Activated CD8-positive, alpha-beta memory T cell treated with anti-CD3 and anti-CD28 coated beads for 48 hours (primary cell): ENCODE measurements around the gene GBF1.

Source experiments
- DNase-seq, 3 experiments: peaks; one replicate each; pipeline ENCODE4 v3.0.0-alpha.2; 2020; ENCODE audit warnings: low read depth in 2 of 3, low spot score in 2 of 3

Gene GBF1

DNA sequence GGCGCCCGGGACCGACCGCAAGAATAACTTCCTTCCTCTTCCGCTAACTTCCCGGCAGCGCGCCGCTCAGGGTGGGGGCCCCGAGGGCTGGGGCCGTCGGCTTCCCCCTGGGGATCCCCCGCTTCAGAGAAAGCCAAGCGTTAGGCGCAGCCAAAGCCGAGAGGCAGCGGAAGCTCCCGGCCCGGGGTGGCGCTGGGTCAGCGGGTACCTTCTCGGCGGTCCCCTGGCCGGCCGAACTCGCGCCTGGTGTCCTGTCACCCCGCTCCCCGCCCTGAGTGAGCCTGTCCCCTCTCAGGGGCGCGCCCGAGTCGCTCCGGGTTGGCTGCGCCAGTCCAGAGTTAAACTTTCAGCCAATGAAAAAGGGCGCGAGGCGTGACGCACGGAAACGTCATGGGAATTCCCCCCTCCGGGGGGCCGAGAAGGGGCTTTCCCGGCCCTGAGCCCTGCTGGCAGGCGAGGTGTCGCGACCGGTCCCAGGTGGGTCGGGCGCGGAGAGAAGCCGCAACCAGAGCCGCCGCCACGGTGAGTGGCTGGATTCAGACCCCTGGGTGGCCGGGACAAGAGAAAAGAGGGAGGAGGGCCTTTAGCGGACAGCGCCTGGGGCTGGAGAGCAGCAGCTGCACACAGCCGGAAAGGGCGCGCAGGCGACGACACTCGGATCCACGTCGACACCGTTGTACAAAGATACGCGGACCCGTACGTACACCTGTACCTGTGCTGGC lies 148.9 kb downstream of the GBF1 start:
- peak; percentile 99 for DNase-seq

DNA sequence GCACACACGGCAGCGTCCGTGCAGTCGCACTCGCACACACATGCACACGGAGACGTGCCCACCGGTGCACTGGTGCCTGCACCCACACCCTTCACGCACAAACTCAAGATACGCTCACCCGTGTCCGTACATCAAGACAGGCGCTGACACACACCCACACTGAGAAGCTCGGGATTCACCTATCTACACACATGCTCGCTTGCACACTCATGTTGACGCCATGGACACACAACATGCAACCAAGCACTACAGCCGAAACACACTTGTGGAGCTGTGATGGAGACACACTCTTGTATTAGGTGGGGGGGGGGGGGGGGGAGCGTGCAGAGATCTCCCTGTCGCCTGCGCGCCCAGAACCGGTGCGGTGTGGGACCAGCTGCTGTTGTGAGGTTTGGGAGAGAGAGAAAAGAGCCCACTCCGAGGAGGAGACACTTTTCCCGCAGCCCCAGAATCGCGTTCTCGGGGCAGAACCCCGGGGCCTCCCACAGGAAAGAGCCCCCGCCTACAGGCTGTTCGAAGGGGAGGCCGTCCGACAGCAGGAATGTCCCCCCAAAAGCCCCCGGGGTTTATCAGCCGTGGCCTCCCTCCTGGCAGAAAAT lies 149.6 kb downstream of the GBF1 start:
- no peak for DNase-seq

DNA sequence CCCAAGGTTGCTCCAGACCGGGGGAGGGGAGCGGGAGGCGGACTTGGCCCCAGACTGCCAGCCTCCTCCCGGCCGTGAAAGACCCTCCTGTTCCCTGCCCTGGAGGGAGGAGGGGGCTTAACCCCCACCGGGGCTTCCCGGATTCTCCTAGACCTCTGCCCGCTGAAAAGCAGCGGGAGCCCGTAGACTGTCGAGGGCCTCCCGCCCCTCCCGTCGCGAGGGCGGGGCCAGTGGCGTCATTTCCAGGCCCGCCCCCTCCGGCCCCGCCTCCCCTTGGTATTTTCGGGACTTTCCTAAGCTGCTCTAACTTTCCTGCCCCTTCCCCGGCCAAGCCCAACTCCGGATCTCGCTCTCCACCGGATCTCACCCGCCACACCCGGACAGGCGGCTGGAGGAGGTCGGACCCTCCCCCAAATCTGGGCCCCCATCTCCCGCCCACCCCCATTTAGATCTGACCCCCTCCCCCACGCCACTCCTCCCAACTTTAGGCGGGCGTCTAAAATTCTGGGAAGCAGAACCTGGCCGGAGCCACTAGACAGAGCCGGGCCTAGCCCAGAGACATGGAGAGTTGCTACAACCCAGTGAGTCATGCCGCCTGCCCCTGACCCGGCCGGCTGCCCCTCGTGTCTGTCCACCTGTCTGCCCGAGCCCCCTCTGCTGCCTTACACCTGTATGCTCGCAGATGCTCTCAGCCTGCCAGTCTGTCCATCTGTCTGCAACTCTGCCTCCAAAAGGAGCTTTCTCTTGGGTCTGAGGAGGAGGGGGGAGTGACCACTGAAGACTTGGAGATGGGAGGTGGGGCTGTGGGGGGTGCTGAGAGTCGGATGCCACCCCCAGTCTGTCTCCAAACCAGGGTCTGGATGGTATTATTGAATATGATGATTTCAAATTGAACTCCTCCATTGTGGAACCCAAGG lies 150.3 kb downstream of the GBF1 start, which contains the start of gene NFKB2:
TSS of gene NFKB2 (plus strand) at position 306 of the 917 bp plus-strand sequence. CDS start at position 561, 255 bp downstream.
- peak; percentile 68 to 91 (median 73) for DNase-seq

DNA sequence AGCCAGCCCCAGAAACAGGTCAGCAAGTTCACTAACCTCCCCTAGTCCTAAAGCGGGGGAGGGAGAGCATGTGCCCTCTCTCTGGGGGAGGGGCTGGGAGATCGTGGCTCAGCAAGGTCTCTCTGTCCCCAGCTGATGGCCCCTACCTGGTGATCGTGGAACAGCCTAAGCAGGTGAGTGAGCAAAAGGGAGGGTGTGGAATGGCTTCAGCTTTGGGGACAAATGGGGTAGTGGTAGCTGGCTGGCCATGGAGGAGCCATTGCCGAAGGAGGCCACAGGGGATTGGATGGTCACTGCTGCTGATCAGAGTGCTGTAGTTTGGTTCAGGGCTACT lies 151.0 kb downstream of the GBF1 start:
- no peak for DNase-seq

DNA sequence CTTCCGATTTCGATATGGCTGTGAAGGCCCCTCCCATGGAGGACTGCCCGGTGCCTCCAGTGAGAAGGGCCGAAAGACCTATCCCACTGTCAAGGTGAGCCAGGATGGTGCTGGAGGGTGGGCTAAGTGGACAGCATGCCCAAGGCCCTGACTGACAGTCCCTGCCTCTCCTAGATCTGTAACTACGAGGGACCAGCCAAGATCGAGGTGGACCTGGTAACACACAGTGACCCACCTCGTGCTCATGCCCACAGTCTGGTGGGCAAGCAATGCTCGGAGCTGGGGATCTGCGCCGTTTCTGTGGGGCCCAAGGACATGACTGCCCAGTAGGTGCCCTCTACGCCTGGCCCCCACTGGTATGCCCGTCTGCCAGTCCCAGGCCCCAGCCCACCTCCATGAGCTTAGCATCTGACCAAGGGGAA lies 151.4 kb downstream of the GBF1 start:
- DNase-seq: no peak

DNA sequence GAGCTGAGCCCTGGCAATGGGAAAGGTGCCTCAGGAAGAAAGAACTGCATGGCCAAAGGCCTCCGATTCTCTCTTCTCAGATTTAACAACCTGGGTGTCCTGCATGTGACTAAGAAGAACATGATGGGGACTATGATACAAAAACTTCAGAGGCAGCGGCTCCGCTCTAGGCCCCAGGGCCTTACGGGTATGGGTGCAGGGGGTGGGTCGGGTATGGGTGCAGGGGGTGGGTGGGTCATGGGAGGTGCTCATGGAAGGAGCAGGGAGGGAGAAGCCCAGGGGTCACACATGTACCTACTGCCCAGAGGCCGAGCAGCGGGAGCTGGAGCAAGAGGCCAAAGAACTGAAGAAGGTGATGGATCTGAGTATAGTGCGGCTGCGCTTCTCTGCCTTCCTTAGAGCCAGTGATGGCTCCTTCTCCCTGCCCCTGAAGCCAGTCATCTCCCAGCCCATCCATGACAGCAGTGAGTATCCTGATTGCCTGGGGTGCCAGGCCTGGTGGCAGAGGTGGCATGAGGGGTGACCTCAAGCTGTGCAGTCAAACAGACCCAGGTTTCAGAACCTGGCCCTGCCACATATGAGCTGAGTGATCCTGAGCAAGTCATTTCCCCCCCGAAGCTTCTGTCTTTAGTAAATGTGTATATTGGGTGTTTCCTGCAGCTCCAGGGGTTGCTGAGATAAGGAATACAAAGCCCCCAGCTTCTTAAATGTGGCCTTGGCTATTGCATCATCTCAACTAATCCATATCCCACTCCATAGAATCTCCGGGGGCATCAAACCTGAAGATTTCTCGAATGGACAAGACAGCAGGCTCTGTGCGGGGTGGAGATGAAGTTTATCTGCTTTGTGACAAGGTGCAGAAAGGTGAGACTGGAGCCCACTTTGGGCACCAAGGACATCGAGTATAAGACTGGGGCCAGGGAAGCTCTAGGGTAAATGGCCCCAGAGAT lies 152.2 kb downstream of the GBF1 start:
- no peak for DNase-seq

DNA sequence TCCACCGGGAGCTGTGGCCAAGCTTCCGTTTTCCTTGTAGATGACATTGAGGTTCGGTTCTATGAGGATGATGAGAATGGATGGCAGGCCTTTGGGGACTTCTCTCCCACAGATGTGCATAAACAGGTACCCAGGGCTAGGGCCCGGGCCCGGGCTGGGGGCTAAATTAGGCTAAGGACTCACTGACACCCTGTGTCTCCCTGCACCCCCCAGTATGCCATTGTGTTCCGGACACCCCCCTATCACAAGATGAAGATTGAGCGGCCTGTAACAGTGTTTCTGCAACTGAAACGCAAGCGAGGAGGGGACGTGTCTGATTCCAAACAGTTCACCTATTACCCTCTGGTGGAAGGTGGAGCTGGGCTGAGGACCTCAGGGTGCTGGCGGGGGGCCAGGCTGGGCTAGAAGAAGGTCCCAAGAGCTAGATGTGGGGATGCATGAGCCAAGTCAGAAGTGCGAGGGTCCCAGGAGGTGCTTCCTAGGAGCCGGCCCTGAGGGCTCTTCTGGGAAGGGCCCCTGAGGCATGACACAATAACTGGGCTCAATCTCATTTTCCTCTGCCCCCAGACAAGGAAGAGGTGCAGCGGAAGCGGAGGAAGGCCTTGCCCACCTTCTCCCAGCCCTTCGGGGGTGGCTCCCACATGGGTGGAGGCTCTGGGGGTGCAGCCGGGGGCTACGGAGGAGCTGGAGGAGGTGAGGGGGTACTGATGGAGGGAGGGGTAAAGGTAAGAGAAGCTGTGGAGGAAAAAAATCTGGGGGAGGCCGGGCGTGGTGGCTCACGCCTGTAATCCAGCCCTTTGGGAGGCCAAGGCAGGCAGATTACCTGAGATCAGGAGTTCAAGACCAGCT lies 153.1 kb downstream of the GBF1 start:
- DNase-seq: no peak

DNA sequence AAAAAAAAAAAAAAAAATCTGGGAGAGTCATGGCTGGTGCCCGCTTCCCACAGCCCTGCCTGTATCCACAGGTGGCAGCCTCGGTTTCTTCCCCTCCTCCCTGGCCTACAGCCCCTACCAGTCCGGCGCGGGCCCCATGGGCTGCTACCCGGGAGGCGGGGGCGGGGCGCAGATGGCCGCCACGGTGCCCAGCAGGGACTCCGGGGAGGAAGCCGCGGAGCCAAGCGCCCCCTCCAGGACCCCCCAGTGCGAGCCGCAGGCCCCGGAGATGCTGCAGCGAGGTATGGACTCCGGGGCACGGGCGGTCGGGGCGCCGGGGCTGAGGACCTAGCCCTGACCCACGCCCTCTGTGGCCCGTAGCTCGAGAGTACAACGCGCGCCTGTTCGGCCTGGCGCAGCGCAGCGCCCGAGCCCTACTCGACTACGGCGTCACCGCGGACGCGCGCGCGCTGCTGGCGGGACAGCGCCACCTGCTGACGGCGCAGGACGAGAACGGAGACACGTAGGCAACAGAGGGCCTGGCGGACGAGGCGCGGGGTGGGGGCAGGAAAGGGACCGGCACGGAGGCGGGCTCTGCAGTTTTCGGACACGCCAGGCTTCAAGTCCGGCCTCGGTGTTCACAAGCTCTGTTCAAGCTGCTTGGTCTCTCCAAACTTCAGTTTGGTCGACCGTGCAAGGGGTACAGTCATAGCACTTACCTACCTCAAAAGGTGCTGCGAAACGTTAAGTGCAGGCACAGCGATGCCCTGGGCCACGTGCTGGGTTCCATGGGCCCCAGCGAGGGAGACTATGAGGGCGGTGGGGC lies 154.1 kb downstream of the GBF1 start:
- DNase-seq: peak in 2 of 3 experiments; percentile 79 to 80

DNA sequence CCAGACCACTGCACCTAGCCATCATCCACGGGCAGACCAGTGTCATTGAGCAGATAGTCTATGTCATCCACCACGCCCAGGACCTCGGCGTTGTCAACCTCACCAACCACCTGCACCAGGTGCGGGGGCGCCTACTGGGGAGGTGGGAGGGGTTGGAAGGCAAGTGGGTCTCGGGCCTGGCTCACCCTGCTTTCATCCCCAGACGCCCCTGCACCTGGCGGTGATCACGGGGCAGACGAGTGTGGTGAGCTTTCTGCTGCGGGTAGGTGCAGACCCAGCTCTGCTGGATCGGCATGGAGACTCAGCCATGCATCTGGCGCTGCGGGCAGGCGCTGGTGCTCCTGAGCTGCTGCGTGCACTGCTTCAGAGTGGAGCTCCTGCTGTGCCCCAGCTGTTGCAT lies 154.7 kb downstream of the GBF1 start:
- no peak for DNase-seq

DNA sequence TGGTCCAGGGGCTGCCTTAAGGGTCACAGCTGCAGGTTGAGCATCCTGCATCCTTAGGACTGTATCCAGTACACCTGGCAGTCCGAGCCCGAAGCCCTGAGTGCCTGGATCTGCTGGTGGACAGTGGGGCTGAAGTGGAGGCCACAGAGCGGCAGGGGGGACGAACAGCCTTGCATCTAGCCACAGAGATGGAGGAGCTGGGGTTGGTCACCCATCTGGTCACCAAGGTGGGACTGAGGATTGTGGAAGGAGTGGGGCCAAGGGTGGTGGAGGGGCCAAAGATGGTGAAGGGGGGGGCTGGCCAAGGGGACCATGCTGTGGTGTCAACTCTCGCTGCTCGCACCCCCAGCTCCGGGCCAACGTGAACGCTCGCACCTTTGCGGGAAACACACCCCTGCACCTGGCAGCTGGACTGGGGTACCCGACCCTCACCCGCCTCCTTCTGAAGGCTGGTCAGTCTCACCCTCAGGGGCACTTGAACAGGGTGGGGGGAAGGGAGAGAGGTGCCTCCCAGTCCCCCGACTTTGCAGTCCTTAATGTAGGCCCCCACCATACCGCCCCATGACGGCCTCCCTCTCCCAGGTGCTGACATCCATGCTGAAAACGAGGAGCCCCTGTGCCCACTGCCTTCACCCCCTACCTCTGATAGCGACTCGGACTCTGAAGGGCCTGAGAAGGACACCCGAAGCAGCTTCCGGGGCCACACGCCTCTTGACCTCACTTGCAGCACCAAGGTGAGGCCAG lies 155.4 kb downstream of the GBF1 start:
- no peak for DNase-seq

DNA sequence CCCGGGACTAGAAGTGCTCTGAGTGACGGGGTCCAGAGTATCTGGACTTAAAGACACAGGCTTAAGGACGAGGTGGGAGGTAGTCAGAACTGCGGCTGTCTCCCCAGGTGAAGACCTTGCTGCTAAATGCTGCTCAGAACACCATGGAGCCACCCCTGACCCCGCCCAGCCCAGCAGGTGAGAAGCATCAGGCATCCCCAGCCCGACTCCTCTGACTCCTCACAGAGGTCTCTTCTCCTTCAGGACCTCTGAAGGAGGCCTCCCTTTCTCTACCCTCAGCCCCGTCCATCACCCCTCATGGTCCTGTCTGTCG lies 156.0 kb downstream of the GBF1 start:
- no peak for DNase-seq

DNA sequence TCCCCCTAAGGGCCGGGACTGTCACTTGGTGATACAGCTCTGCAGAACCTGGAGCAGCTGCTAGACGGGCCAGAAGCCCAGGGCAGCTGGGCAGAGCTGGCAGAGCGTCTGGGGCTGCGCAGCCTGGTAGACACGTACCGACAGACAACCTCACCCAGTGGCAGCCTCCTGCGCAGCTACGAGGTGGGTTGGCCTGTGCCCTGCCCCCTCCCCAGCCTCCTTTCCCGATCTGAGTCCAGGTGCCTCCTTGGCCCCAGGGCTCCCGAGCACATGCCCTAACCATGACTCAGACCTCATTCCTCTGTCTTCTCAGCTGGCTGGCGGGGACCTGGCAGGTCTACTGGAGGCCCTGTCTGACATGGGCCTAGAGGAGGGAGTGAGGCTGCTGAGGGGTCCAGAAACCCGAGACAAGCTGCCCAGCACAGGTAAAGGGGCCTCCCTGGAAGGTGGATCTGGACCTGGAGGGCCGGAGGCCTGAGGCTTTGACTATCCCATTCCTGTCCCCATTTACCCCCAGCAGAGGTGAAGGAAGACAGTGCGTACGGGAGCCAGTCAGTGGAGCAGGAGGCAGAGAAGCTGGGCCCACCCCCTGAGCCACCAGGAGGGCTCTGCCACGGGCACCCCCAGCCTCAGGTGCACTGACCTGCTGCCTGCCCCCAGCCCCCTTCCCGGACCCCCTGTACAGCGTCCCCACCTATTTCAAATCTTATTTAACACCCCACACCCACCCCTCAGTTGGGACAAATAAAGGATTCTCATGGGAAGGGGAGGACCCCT lies 156.6 kb downstream of the GBF1 start:
- DNase-seq: no peak

DNA sequence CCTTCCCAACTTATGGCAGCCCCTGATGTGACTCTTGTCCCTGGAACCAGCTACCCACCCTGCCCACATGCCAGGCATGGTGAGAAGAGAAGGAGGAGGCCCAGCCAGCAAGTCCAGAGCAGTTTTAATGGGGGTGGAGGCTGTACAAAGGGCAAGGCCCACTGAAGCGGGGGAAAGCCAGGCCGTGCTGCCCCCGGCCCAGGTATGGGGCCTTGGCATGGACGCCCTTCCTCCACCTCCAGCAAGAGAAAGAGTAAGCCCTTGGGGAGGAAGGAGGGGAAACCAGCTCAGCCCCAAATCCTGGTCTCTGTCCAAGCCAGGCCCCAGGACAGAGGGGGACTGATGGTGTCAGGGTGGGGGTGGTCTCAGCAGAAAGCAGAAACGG lies 157.2 kb downstream of the GBF1 start:
- DNase-seq: no peak

DNA sequence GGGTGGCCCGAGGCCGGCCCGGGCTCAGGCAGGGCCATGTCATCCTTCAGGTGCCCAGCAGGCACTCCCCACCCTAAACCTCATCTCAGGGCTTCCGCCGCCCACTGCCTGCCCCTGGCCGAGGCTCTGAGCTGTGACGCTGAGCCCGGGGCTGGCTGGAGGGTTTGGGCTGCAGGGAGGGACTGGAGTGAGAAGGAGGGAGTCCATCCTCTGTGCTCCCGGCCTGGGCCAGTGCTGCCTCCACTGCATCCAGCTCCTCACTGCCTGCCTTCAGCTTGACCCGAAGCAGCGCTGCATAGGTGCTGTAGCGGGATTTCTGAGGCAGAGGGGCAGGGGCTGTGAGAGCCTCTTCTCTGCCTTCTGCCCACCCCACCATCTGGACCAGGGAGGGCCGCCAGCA lies 157.8 kb downstream of the GBF1 start:
- DNase-seq: no peak

DNA sequence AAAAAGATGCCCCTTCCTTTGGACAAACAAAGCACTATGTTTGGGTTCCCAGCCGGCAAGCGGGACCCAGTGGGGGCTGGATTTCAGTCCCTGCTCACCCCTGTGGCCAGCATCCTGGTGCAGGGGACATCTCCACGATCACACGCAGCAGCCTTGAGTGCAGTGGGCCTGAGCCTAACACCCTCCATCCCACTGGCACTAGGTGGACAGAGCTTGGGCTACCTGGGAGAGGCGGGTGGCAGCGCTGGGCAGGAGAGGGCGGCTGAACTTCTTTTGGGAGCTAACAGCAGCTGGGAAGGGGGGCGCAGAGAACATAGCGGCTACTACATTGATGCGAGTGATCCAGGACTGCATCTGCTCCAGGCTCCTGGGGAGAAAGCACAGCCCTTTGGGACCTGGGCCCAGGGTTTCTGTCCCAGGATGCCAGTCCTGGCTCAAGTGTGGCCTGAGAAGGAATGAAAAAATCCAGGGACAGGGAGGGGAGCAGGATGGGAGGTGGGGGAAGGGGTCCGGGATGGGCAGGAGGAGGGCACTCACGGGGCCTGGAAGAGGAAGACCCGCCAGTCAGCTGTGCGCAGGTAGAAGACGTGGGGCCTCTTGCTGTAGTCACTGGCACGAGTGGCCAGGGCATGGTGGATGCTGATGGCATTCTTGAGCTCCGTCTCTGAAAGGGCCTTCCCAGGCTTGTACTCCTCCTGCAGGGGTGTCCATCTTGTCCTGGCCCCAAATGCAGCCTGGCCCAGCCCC lies 159.2 kb downstream of the GBF1 start:
- DNase-seq: no peak

DNA sequence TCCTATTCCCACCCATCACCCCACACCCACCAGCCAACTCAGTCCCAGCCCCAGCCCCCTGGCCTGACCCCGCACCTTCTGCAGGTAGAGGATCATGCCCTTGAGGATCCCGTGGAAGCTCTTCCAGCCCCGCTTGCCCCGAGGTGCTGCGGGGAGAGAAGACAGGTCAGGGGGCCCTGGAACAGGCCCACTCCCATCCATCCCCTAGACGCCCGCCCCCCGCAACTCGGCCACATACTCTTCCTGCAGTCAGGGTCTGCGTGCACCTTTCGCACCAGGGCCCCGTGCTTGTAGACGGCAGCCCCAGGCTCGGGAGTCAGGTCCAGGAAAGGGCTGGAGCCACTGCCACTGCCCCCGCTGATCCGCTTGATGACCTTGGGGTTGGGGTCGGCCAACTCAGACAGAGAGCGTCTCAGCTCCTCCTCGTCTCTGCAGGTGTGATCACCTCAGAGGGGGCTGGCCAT lies 159.8 kb downstream of the GBF1 start:
- no peak for DNase-seq

DNA sequence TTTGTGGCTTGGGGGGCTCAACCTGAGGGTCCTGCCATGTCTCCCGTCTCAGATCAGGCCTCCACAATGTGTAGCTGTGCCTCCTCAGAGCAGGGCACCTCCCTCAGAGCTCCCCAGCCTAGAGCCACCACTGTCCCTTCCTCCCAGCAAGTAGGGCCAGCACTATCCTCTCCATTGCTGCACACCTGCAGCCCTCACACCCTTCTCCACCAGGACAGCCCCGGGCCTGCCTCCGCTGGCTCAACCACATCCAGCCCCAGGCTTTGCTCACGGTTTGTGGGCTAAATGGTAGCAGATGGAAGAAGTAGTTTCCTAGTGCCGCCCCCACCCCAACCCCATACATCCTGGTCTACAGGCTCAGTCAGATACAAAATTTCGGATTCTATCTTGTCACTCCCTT lies 160.3 kb downstream of the GBF1 start:
- no peak for DNase-seq
